Measurements from ENCODE around the gene LAMA1.

The LAMA1 gene

GRCh38 chr18:7048081-7048480 is 69.5 kb downstream of the LAMA1 start:
- no peak for DNase-seq

- no peak for DNase-seq
These were observed 70.3 kb downstream of the LAMA1 start for GRCh38 chr18:7047336-7047735.

GRCh38 chr18:7038330-7038851 is 79.2 kb downstream of the LAMA1 start:
- DNase-seq, result peak; percentile 20

GRCh38 chr18:7037470-7037869 is 80.1 kb downstream of the LAMA1 start:
- no peak for DNase-seq

- DNase-seq, result no peak
These were observed 81.8 kb downstream of the LAMA1 start for GRCh38 chr18:7035807-7036206.

- no peak for DNase-seq
These were observed 82.7 kb downstream of the LAMA1 start for GRCh38 chr18:7034924-7035323.

GRCh38 chr18:7032537-7032936 is 85.1 kb downstream of the LAMA1 start:
- no peak for DNase-seq

- no peak for DNase-seq
These were observed 89.0 kb downstream of the LAMA1 start for GRCh38 chr18:7028625-7029024.

- no peak for DNase-seq
These were observed 92.4 kb downstream of the LAMA1 start for GRCh38 chr18:7025194-7025593.

GRCh38 chr18:7023581-7023980 is 94.0 kb downstream of the LAMA1 start:
- no peak for DNase-seq

GRCh38 chr18:7023063-7023580 is 94.5 kb downstream of the LAMA1 start:
- no peak for DNase-seq

- peak; percentile 61 for DNase-seq
These were observed 95.4 kb downstream of the LAMA1 start for GRCh38 chr18:7021994-7022840.

GRCh38 chr18:7020995-7021777 is 96.4 kb downstream of the LAMA1 start:
- DNase-seq, result no peak

- no peak for DNase-seq
These were observed 100.6 kb downstream of the LAMA1 start for GRCh38 chr18:7017013-7017412.

GRCh38 chr18:7011142-7011541 is 106.5 kb downstream of the LAMA1 start:
- no peak for DNase-seq

- DNase-seq, result no peak
These were observed 113.6 kb downstream of the LAMA1 start for GRCh38 chr18:7004009-7004408.

GRCh38 chr18:7002107-7002506 is 115.5 kb downstream of the LAMA1 start:
- DNase-seq, result no peak

- peak; percentile 51 for DNase-seq
These were observed 117.0 kb downstream of the LAMA1 start for GRCh38 chr18:7000484-7001096.

- DNase-seq, result peak; percentile 52
These were observed 119.8 kb downstream of the LAMA1 start for GRCh38 chr18:6997808-6998207.

- no peak for DNase-seq
These were observed 122.7 kb downstream of the LAMA1 start for GRCh38 chr18:6994771-6995430.

GRCh38 chr18:6994056-6994770 is 123.4 kb downstream of the LAMA1 start:
- no peak for DNase-seq

- DNase-seq, result no peak
These were observed 124.8 kb downstream of the LAMA1 start for GRCh38 chr18:6992761-6993160.

Data from hematopoietic multipotent progenitor cell treated with erythropoietin and hydrocortisone succinate and interleukin-3 and kit ligand, for 6 days (in vitro differentiated cells).